Coronary artery (tissue), 2 donors: ENCODE results near the gene INTS13.
A peak's percentile ranks its signal among the peaks of the same experiment; 100 is the strongest.

Experiments
- DNase-seq: peaks from one replicate; pipeline ENCODE4 v3.0.0-alpha.2; 2017; ENCODE audit warnings: low spot score
- H3K27ac ChIP-seq, 2 donors: fragments of 200-600 bp; sonication (generic); one replicate each; pipeline ENCODE4 v1.5.1; 2016 to 2019
- H3K4me3 ChIP-seq: fragments of 200-600 bp; sonication (generic); 2 replicates; pipeline ENCODE4 v1.5.1; 2016; ENCODE audit warnings: mild to moderate bottlenecking, moderate library complexity
- CTCF ChIP-seq: fragments of 200-600 bp; sonication (generic); IDR thresholded peaks from one replicate; pipeline ENCODE4 v1.5.1; 2019; ENCODE audit warnings: antibody characterized with exemption

INTS13 gene

GRCh38 chr12:26940516-26941214 is 2.9 kb upstream of the INTS13 start:
- Histone ChIP-seq H3K27ac (peak overlapping the region in 1 of 2 donors; percentile 5), H3K4me3 (peak overlapping the region; percentile 96)
- no peak for TF ChIP-seq CTCF
- no peak for DNase-seq

- DNase-seq: no peak
- Histone ChIP-seq H3K27ac (peak overlapping the region in 1 of 2 donors; percentile 98), H3K4me3 (peak overlapping the region; percentile 96)
- no peak for TF ChIP-seq CTCF
Observed at GRCh38 chr12:26939953-26940352, 2.2 kb upstream of the INTS13 start.

- Histone ChIP-seq H3K4me3 (peak overlapping the region; percentile 96), H3K27ac (peak overlapping the region; percentile 93 to 98)
- no peak for DNase-seq
- no peak for TF ChIP-seq CTCF
Observed at GRCh38 chr12:26939192-26939832, 1.5 kb upstream of the INTS13 start.

DNA sequence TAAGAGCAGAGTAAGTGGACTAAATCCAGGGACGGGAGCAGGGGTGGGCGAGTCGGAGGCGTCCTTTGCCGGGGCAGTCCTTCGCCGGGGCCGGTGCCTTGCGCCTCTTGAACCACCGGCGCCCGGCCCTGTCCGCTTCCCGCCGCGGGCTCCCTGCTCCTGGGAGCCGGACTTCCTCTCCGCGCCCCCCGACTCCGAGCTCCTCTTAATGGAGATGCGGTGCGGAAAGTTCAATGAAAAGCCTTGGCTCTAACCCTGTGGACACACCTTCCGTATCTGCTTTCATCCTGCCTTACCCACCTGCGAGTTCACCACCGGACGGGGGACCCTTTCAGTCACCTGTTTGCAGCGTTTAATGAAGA is 901 bp upstream of the INTS13 start:
- peak overlapping the region; percentile 93 to 98 for H3K27ac ChIP-seq
- TF ChIP-seq CTCF: no peak
- peak overlapping the region; percentile 96 for H3K4me3 ChIP-seq
- DNase-seq: no peak

- peak overlapping the region; percentile 93 to 98 for H3K27ac ChIP-seq
- TF ChIP-seq CTCF: no peak
- peak overlapping the region; percentile 96 for H3K4me3 ChIP-seq
- no peak for DNase-seq
Observed at GRCh38 chr12:26937443-26937862, 328 bp downstream of the INTS13 start.

DNA sequence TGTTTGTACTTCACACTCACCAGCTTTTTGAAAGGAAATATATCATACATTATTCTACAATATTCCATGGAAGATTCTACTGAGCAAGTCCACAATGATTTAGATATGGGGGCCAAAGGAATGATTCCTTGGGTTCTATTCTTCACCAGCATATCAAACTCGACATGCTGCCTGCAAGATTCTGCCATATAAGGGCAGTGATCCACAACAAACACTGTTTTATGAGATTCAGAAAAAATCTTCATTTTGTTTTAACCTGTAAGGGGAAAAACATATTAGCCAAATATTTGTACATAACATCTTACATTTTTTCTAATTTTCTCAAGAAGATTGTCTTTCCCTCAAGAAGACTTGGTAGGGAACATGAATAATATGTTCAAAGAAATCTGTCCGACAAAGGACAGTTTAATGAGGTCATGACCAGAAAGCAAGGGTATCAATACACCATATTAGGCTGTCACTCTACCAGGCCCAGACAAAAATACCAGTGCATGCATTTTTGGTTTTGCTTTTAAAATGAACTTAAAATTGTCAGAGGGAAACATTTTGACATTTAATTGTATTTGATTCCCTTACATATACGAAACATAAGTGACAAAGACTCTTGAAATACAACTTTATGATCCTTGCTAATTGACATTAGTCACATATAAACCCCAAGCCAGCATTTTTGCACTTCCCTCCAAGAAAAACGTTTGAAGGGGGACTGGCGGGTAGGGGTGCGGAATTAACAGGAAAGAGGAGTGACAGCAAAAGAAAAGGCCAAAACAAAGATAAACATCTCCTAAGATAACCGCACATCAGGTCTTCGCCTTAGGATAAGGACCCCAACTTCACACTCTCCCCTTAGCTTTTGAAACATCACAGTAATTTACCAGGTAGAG is 980 bp downstream of the INTS13 start:
- peak overlapping the region; percentile 93 to 98 for H3K27ac ChIP-seq
- DNase-seq: no peak
- TF ChIP-seq CTCF: no peak
- H3K4me3 ChIP-seq: peak overlapping the region; percentile 96
